GM19395 (cell line): Measurements from ENCODE around the gene TFAP2A.

Source experiments
- ATAC-seq: cut with Tn5 transposase; IDR thresholded peaks from one replicate; pipeline ENCODE4 v1.9.1; 2021; ENCODE audit warnings: mild to moderate bottlenecking, moderate library complexity; ENCODE audit not compliant: unreplicated experiment

Gene TFAP2A

GRCh38 chr6:10413850-10414738 lies 780 bp downstream of the TFAP2A start:
- ATAC-seq = no peak

- ATAC-seq = peak; percentile 15
Observed at GRCh38 chr6:10413262-10413849, 1.5 kb downstream of the TFAP2A start.

DNA sequence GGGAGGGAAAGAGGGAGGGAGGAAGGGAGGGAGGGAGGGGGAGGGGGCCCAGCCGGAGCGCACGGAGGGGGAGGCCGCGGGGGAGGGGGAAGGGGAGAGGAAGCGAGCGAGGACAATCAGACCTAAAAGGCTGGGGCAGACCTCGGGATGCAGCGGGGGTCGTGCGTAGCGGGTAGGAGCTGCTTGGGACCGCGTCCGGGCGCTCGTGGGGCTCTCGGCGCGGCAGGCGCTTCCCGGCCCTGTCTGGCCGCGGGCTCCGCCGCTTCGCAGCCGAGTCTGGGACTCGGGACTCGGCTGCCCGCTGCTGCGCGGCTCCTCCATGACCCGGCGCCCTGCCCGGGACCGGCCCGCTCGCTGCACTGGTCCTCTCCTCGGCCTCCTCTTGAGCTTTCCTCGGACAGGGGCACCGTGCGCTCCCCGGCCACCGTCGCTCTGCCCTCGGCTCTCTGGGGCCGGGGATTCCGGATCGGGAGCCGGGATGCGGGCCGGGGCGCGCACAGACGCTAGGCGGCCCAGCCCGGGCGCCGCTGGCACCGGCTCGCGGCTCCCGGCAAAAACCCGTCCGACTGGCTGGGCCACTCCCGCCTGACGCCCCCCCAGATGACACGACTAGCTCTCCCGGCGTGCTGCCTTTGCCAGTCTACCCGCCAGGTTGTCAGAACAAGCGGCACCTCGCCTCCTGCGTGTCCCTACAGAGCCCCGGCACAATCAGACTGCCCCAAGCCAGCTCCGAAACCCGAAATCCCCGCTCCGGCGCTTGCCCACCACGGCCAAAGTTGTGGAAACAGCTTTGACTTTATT lies 2.2 kb downstream of the TFAP2A start:
- peak; percentile 32 for ATAC-seq

- peak; percentile 53 for ATAC-seq
Observed at GRCh38 chr6:10411971-10412460, 2.9 kb downstream of the TFAP2A start.

- peak; percentile 5 for ATAC-seq
Observed at GRCh38 chr6:10411131-10411970, 3.5 kb downstream of the TFAP2A start.

- ATAC-seq = no peak
Observed at GRCh38 chr6:10410207-10411050, 4.4 kb downstream of the TFAP2A start.

GRCh38 chr6:10409731-10410206 lies 5.1 kb downstream of the TFAP2A start:
- ATAC-seq = no peak

DNA sequence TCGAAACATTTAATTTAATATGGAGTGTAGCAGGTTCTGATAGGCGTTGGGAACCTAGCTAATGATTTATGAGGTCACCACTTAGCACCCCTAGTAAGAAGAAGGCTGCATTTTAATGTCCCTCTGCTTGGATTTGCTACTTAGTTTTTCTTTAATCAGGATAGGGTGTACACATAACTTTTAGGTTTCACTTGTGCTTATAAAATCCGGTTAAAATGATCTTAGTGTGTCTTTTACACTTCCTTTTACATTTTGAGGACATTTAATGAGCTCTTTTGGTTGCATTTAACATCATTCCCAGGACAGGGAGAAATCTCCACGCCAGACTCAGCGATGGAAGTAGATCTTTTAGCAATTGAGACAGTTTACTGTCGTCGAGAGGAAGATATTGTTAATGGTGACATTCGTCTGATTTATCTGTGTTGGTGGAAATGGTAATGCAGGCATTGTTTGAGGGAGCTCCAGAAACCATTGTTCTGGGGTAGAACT lies 5.6 kb downstream of the TFAP2A start:
- no peak for ATAC-seq

GRCh38 chr6:10408457-10408856 lies 6.4 kb downstream of the TFAP2A start:
- ATAC-seq = no peak

GRCh38 chr6:10407674-10408054 lies 7.2 kb downstream of the TFAP2A start:
- no peak for ATAC-seq

GRCh38 chr6:10407018-10407673 lies 7.7 kb downstream of the TFAP2A start:
- ATAC-seq = no peak

DNA sequence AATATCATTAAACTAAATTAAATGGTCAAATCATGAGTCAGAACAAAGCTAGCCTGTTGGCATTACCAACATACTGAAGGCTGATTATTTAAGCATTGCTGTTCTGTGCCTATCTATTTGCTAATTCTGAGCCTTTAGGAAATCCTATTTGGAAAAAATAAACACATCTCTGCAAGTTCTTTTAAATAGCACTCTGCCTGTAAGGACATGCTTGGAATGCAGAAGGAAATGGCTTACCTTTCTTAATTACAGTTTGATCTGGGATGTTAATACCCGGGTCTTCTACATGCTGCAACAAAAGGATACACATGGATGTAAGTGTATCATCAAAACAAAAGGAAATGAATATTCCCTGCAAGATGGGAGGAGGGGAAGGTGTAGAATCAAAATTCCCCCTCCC lies 8.3 kb downstream of the TFAP2A start:
- no peak for ATAC-seq

- no peak for ATAC-seq
Observed at GRCh38 chr6:10405513-10405900, 9.4 kb downstream of the TFAP2A start.

DNA sequence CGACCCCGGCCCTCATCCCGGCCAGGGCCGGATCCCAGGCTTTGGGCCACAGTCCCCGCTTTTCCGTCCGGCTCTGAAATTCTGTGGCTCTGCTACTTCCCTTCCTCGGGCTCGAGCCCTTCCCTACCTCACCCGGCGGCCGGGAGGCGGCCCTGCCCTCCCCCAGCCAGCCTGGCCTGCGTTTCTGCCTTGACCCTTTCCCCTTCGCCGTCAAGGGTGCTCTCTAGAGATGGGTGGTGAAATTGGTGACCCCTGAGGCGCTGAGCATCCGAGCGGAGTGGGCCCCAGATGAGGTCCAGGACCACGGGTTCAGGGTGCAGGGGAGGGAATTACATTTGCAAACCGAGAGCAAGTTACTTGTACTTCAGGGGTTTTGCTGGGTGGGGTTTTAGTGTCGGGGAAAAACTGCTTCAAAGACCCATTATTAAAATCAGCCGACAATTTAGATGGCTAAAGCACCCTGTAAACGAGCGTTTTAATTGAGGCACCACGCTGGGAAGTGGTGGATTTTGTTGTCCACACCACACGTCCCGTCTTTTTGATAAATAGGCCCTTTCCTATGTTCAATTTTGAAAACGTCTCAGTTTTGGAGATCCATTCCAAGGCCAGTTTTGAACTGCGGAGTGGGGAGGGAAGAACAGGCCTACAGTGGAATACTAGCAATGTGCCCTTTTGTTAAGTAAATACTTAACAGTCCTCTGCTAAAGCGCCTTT lies 9.9 kb downstream of the TFAP2A start:
- ATAC-seq = peak; percentile 2

GRCh38 chr6:10404107-10404798 lies 10.6 kb downstream of the TFAP2A start:
- peak; percentile 94 for ATAC-seq

DNA sequence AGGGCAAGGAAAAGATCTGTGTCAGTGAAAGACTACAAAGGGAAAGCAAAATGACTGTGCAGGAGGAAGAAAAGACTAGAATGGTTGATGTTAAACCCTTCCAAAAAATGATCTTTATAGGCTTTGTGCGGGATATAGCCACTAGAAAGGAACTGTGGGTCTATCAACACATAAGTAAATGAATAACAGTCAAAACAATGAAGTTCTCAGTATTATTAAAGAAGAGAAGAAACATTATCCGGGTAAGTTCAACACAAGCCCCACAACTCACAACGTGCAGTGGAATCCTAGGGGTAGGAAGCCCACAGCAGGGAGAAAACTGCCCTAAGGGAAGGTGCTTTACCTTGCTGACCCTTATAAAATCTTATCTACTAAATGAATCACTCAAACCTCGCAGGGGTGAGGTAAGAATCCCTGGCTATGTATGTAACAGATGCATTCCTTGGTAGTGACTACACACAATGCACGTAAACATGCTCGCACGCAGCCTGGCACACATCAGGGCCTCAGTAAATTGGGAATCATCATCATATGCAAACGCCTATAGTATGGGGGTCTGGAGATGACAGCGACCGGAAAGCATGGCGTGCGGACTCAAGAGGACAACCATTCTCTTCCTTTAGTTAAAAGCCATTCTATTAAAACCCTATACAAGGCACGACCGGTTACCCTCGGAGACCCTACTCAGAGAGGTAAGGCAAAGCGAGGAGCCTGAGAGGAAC lies 11.3 kb downstream of the TFAP2A start:
- peak; percentile 50 for ATAC-seq
